Aorta (tissue), 4 donors: ENCODE data around the gene PRSS48. TPM values are rescaled to one million over a fixed set of nuclear protein-coding genes. Genes with fewer than 3 reads are reported as not detected.

ENCODE experiments used
- polyA plus RNA-seq, 2 donors: library from polyadenylated mRNA; stranded (reverse); fragments of 200-250 nt; gene quantifications; one replicate each; pipeline ENCODE4 v1.2.3, GENCODE V29; 2013
- total RNA-seq, 2 donors: library from RNA; stranded (reverse); fragmentation: NEBNext Ultra II Directional; extraction: Animal tissue kit (Norgen Biotek cat#: 25700); gene quantifications; one replicate each; pipeline ENCODE4 v1.2.1, GENCODE V29; 2021
- donor health status: healthy with polysubstance abuse.
- donor health status: Bipolar disorder and iron deficiency.
- donor health status: DM: no; HTN: no; CAD: no.
- donor health status: DM: yes; HTN: yes; CAD: no.

PRSS48 gene
- total and polyA plus RNA-seq, 4 donors, result not detected

Other genes with a start within 250 kb of the PRSS48 start
- 1,000 to 10,000 TPM; 1,314 to 1,517 TPM for gene RPS3A, start 177.5 kb upstream of the PRSS48 start, total RNA-seq
- 1,000 to 10,000 TPM; 2,823 to 9,539 TPM for gene RPS3A, start 177.5 kb upstream of the PRSS48 start, polyA plus RNA-seq
- gene SH3D19, start 48.4 kb downstream of the PRSS48 start, total RNA-seq, result 100 to 1,000 TPM in 1 of 2 donors, 10 to 100 TPM in 1; 71.5 to 110 TPM
- 10 to 100 TPM; 44.1 to 47.3 TPM for gene SH3D19, start 48.4 kb downstream of the PRSS48 start, polyA plus RNA-seq
- gene FHIP1A, start 132.0 kb downstream of the PRSS48 start, total RNA-seq, result 1 to 10 TPM; 2.8 to 6.2 TPM
- under 1 TPM in 1 of 2 donors, not detected in 1; 0.88 TPM for gene FHIP1A, start 132.0 kb downstream of the PRSS48 start, polyA plus RNA-seq